Measurements from ENCODE around the gene MRFAP1L1.

DNA sequence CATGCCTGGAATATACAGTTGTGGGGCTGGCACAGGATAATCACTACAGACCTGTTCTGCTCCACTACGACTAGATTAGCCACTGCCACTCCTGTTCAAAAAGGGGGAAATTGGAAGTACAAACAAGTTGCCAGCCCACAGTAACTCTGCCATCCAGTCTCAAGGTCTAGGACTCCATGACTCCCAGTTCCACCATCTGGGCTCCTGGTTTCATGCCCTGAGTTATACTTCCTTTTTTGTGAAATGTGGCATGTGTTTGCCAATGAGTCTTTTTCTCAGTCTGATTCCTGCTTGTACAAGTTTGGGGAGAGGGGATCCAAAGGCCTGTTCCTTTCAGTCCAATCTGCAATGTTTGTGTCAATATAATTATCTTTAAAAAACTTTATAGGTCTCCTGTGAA is 5.3 kb upstream of the MRFAP1L1 start:
- TF ChIP-seq ZNF660 (tag by site-specific recombination; IDR thresholded peaks at IDR 0.05) (no peak), ZEB2 (tag by site-specific recombination; IDR thresholded peaks at IDR 0.05) (no peak), ZNF501 (tag by site-specific recombination; IDR thresholded peaks at IDR 0.05) (no peak), ZNF248 (tag by site-specific recombination; IDR thresholded peaks at IDR 0.05) (no peak), ZNF76 (tag by site-specific recombination; IDR thresholded peaks at IDR 0.05; ENCODE audit: borderline replicate concordance, low read depth) (no peak)
- TF ChIP-seq, protein P1, sequence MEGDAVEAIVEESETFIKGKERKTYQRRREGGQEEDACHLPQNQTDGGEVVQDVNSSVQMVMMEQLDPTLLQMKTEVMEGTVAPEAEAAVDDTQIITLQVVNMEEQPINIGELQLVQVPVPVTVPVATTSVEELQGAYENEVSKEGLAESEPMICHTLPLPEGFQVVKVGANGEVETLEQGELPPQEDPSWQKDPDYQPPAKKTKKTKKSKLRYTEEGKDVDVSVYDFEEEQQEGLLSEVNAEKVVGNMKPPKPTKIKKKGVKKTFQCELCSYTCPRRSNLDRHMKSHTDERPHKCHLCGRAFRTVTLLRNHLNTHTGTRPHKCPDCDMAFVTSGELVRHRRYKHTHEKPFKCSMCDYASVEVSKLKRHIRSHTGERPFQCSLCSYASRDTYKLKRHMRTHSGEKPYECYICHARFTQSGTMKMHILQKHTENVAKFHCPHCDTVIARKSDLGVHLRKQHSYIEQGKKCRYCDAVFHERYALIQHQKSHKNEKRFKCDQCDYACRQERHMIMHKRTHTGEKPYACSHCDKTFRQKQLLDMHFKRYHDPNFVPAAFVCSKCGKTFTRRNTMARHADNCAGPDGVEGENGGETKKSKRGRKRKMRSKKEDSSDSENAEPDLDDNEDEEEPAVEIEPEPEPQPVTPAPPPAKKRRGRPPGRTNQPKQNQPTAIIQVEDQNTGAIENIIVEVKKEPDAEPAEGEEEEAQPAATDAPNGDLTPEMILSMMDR (tag by site-specific recombination; IDR thresholded peaks at IDR 0.05), result no peak
- TF ChIP-seq, protein P2, sequence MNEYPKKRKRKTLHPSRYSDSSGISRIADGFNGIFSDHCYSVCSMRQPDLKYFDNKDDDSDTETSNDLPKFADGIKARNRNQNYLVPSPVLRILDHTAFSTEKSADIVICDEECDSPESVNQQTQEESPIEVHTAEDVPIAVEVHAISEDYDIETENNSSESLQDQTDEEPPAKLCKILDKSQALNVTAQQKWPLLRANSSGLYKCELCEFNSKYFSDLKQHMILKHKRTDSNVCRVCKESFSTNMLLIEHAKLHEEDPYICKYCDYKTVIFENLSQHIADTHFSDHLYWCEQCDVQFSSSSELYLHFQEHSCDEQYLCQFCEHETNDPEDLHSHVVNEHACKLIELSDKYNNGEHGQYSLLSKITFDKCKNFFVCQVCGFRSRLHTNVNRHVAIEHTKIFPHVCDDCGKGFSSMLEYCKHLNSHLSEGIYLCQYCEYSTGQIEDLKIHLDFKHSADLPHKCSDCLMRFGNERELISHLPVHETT (tag by site-specific recombination; IDR thresholded peaks at IDR 0.05), result no peak
- TF ChIP-seq, protein P3, sequence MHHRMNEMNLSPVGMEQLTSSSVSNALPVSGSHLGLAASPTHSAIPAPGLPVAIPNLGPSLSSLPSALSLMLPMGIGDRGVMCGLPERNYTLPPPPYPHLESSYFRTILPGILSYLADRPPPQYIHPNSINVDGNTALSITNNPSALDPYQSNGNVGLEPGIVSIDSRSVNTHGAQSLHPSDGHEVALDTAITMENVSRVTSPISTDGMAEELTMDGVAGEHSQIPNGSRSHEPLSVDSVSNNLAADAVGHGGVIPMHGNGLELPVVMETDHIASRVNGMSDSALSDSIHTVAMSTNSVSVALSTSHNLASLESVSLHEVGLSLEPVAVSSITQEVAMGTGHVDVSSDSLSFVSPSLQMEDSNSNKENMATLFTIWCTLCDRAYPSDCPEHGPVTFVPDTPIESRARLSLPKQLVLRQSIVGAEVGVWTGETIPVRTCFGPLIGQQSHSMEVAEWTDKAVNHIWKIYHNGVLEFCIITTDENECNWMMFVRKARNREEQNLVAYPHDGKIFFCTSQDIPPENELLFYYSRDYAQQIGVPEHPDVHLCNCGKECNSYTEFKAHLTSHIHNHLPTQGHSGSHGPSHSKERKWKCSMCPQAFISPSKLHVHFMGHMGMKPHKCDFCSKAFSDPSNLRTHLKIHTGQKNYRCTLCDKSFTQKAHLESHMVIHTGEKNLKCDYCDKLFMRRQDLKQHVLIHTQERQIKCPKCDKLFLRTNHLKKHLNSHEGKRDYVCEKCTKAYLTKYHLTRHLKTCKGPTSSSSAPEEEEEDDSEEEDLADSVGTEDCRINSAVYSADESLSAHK (tag by site-specific recombination; IDR thresholded peaks at IDR 0.05), result no peak
- TF ChIP-seq, protein P4, sequence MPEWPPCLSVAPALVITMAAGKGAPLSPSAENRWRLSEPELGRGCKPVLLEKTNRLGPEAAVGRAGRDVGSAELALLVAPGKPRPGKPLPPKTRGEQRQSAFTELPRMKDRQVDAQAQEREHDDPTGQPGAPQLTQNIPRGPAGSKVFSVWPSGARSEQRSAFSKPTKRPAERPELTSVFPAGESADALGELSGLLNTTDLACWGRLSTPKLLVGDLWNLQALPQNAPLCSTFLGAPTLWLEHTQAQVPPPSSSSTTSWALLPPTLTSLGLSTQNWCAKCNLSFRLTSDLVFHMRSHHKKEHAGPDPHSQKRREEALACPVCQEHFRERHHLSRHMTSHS (tag by site-specific recombination; IDR thresholded peaks at IDR 0.05), result no peak

All from HEK293 (cell line).